ENCODE data around the gene PRIMPOL.
"Not testable (repeated sequence)": the region's sequence is repeated elsewhere in the genome, so short reads cannot be mapped to it uniquely, and the experiment has no call there.

PRIMPOL gene

DNA sequence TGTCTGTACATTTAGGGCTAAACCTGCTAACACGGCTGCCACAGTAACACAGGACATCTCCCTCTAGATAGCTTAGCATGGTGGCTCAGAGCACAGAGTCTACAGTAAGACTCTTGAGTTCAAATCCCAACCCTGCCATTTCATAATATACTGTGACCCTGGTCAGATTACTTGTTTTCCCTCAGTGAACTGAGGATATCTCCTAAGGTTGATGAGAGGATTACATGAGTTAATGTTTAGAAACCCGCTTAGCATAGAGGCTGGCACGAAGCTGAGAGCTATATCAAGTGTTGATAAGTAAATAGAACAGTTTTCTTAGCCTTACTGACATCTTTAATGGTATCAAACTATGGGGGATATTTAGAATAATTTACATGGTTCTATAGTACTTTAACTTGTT lies 37.5 kb upstream of the PRIMPOL start:
- H2BK120ac ChIP-seq (ENCODE audit: insufficient read depth, low read length, poor library complexity), result no peak overlapping the region
- no CpG with 5 or more reads among the region's 3 CpGs for WGBS (ENCODE audit: extremely low coverage, insufficient coverage, insufficient read length)
- H2BK5ac ChIP-seq (ENCODE audit: low read depth, low read length, poor library complexity), result no peak overlapping the region
- peaks cover 2% of the 10 kb centered on the region for H3K9me3 ChIP-seq (ENCODE audit: insufficient read depth, low read depth, low read length)
- no peak overlapping the region for H3K14ac ChIP-seq (ENCODE audit: low read length)
- no peak overlapping the region for H2AFZ ChIP-seq (ENCODE audit: insufficient read depth, low read length, poor library complexity)
- H3K79me1 ChIP-seq (ENCODE audit: low read length), result no peaks in the 10 kb centered on the region
- H3K36me3 ChIP-seq (ENCODE audit: control insufficient read depth in 1 of 2, insufficient read depth in 2 of 2, low read length in 2 of 2), result no peaks in the 10 kb centered on the region
- no peak overlapping the region for H3K27ac ChIP-seq (ENCODE audit: low read depth, low read length)
- H3K79me2 ChIP-seq (ENCODE audit: control insufficient read depth, insufficient read depth, low read length, poor library complexity), result no peaks in the 10 kb centered on the region
- H3K23ac ChIP-seq (ENCODE audit: low read length), result no peak overlapping the region
- H3K4me3 ChIP-seq (ENCODE audit: low read depth, low read length), result no peak overlapping the region
- H4K12ac ChIP-seq (ENCODE audit: low read depth, low read length), result no peak overlapping the region
- H3K4ac ChIP-seq (ENCODE audit: low read depth, low read length), result no peak overlapping the region
- H2BK12ac ChIP-seq (ENCODE audit: low read length), result no peak overlapping the region
- H2AK5ac ChIP-seq (ENCODE audit: low read length), result no peak overlapping the region
- DNase-seq, result no peak
- no peak overlapping the region for H3K18ac ChIP-seq (ENCODE audit: low read length)
- no peak overlapping the region for H4K91ac ChIP-seq (ENCODE audit: low read depth, low read length)
- no peak overlapping the region for H3K4me2 ChIP-seq (ENCODE audit: low read length)
- H4K8ac ChIP-seq (ENCODE audit: low read depth, low read length), result no peak overlapping the region
- H3K4me1 ChIP-seq (ENCODE audit: control insufficient read depth in 1 of 2, insufficient read depth in 2 of 2, low read length in 2 of 2), result no peaks in the 10 kb centered on the region
- H3K9ac ChIP-seq (ENCODE audit: low read length), result no peak overlapping the region
- H3K27me3 ChIP-seq (ENCODE audit: insufficient read depth, low read length), result no peaks in the 10 kb centered on the region

DNA sequence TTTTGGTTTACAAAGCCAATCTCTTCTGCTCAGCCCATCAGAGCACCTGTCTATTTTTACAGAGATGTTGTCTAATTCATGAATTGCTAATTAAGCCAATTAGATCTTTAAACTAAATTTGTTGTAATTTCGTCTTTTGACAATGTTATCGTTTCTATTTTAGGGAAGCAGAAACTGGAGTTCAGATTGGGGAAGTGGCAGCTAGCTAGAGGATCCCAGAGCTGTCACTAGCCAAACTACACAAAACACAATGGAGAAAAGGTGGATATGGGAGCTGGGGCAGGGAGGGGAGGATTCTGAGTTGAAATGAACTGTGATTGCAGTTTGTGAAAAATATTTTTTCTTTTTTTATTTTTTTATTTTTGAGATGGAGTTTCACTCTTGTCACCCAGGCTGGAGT lies 36.1 kb upstream of the PRIMPOL start:
- no peak overlapping the region for H2AFZ ChIP-seq (ENCODE audit: insufficient read depth, low read length, poor library complexity)
- H3K18ac ChIP-seq (ENCODE audit: low read length), result no peak overlapping the region
- H4K91ac ChIP-seq (ENCODE audit: low read depth, low read length), result no peak overlapping the region
- no peak overlapping the region for H3K14ac ChIP-seq (ENCODE audit: low read length)
- no peak overlapping the region for H2BK12ac ChIP-seq (ENCODE audit: low read length)
- WGBS (ENCODE audit: extremely low coverage, insufficient coverage, insufficient read length), result no CpG with 5 or more reads among the region's 2 CpGs
- H2AK5ac ChIP-seq (ENCODE audit: low read length), result no peak overlapping the region
- H3K4me3 ChIP-seq (ENCODE audit: low read depth, low read length), result no peak overlapping the region
- H3K27ac ChIP-seq (ENCODE audit: low read depth, low read length), result no peak overlapping the region
- no peak for DNase-seq
- H4K12ac ChIP-seq (ENCODE audit: low read depth, low read length), result no peak overlapping the region
- H4K8ac ChIP-seq (ENCODE audit: low read depth, low read length), result no peak overlapping the region
- H2BK120ac ChIP-seq (ENCODE audit: insufficient read depth, low read length, poor library complexity), result no peak overlapping the region
- H3K79me1 ChIP-seq (ENCODE audit: low read length), result no peaks in the 10 kb centered on the region
- no peaks in the 10 kb centered on the region for H3K36me3 ChIP-seq (ENCODE audit: control insufficient read depth in 1 of 2, insufficient read depth in 2 of 2, low read length in 2 of 2)
- H3K27me3 ChIP-seq (ENCODE audit: insufficient read depth, low read length), result no peaks in the 10 kb centered on the region
- H3K4ac ChIP-seq (ENCODE audit: low read depth, low read length), result no peak overlapping the region
- peaks cover 3% of the 10 kb centered on the region for H3K9me3 ChIP-seq (ENCODE audit: insufficient read depth, low read depth, low read length)
- no peak overlapping the region for H3K4me2 ChIP-seq (ENCODE audit: low read length)
- no peak overlapping the region for H2BK5ac ChIP-seq (ENCODE audit: low read depth, low read length, poor library complexity)
- H3K4me1 ChIP-seq (ENCODE audit: control insufficient read depth in 1 of 2, insufficient read depth in 2 of 2, low read length in 2 of 2), result no peaks in the 10 kb centered on the region
- H3K9ac ChIP-seq (ENCODE audit: low read length), result no peak overlapping the region
- H3K23ac ChIP-seq (ENCODE audit: low read length), result no peak overlapping the region
- no peaks in the 10 kb centered on the region for H3K79me2 ChIP-seq (ENCODE audit: control insufficient read depth, insufficient read depth, low read length, poor library complexity)

- Histone ChIP-seq H3K36me3 (ENCODE audit: control insufficient read depth in 1 of 2, insufficient read depth in 2 of 2, low read length in 2 of 2) (no peaks in the 10 kb centered on the region), H3K23ac (ENCODE audit: low read length) (no peak overlapping the region), H3K9me3 (ENCODE audit: insufficient read depth, low read depth, low read length) (peaks cover 3% of the 10 kb centered on the region), H4K12ac (ENCODE audit: low read depth, low read length) (no peak overlapping the region), H2BK12ac (ENCODE audit: low read length) (no peak overlapping the region), H3K4me2 (ENCODE audit: low read length) (no peak overlapping the region), H3K4ac (ENCODE audit: low read depth, low read length) (no peak overlapping the region), H2BK5ac (ENCODE audit: low read depth, low read length, poor library complexity) (no peak overlapping the region), H3K18ac (ENCODE audit: low read length) (no peak overlapping the region), H2AFZ (ENCODE audit: insufficient read depth, low read length, poor library complexity) (no peak overlapping the region), H3K14ac (ENCODE audit: low read length) (no peak overlapping the region), H3K9ac (ENCODE audit: low read length) (no peak overlapping the region), H2AK5ac (ENCODE audit: low read length) (no peak overlapping the region), H3K79me2 (ENCODE audit: control insufficient read depth, insufficient read depth, low read length, poor library complexity) (no peaks in the 10 kb centered on the region), H3K4me1 (ENCODE audit: control insufficient read depth in 1 of 2, insufficient read depth in 2 of 2, low read length in 2 of 2) (no peaks in the 10 kb centered on the region), H3K27me3 (ENCODE audit: insufficient read depth, low read length) (no peaks in the 10 kb centered on the region), H4K8ac (ENCODE audit: low read depth, low read length) (no peak overlapping the region), H3K27ac (ENCODE audit: low read depth, low read length) (no peak overlapping the region), H3K4me3 (ENCODE audit: low read depth, low read length) (no peak overlapping the region), H2BK120ac (ENCODE audit: insufficient read depth, low read length, poor library complexity) (no peak overlapping the region), H3K79me1 (ENCODE audit: low read length) (no peaks in the 10 kb centered on the region), H4K91ac (ENCODE audit: low read depth, low read length) (no peak overlapping the region)
- WGBS (ENCODE audit: extremely low coverage, insufficient coverage, insufficient read length), result no CpG with 5 or more reads among the region's 3 CpGs
- no peak for DNase-seq
Observed at GRCh38 chr4:184614509-184614908, 35.0 kb upstream of the PRIMPOL start.

DNA sequence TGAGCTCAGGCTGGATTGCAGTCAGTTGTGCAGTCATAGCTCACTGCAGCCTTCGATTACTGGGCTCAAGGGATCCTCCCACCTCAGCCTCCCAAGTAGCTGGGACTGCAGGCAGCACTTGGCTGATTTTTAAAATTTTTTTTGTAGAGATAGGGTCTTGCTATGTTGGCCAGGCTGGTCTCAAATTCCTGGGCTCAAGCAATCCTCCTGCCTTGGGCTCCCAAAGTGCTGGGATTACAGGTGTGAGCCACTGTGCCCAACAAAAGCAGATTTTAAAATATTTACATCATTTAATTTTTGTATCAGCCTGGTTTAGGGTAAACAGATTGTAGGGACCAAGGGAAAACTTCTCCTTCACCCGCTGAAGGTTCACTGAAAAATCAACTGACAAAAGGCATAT lies 33.4 kb upstream of the PRIMPOL start:
- H3K4me2 ChIP-seq (ENCODE audit: low read length); H3K36me3 ChIP-seq (ENCODE audit: control insufficient read depth in 1 of 2, insufficient read depth in 2 of 2, low read length in 2 of 2); H3K4ac ChIP-seq (ENCODE audit: low read depth, low read length); H3K79me1 ChIP-seq (ENCODE audit: low read length); H4K91ac ChIP-seq (ENCODE audit: low read depth, low read length); H3K14ac ChIP-seq (ENCODE audit: low read length); H4K12ac ChIP-seq (ENCODE audit: low read depth, low read length); H3K79me2 ChIP-seq (ENCODE audit: control insufficient read depth, insufficient read depth, low read length, poor library complexity); H3K23ac ChIP-seq (ENCODE audit: low read length); H3K4me1 ChIP-seq (ENCODE audit: control insufficient read depth in 1 of 2, insufficient read depth in 2 of 2, low read length in 2 of 2); H2BK5ac ChIP-seq (ENCODE audit: low read depth, low read length, poor library complexity); H3K9me3 ChIP-seq (ENCODE audit: insufficient read depth, low read depth, low read length); DNase-seq; H2AFZ ChIP-seq (ENCODE audit: insufficient read depth, low read length, poor library complexity); H2AK5ac ChIP-seq (ENCODE audit: low read length); H2BK12ac ChIP-seq (ENCODE audit: low read length); H3K4me3 ChIP-seq (ENCODE audit: low read depth, low read length); H2BK120ac ChIP-seq (ENCODE audit: insufficient read depth, low read length, poor library complexity); H3K9ac ChIP-seq (ENCODE audit: low read length); H3K18ac ChIP-seq (ENCODE audit: low read length); H3K27me3 ChIP-seq (ENCODE audit: insufficient read depth, low read length); H3K27ac ChIP-seq (ENCODE audit: low read depth, low read length); H4K8ac ChIP-seq (ENCODE audit: low read depth, low read length): not testable (repeated sequence)
- no CpG with 5 or more reads among the region's 2 CpGs for WGBS (ENCODE audit: extremely low coverage, insufficient coverage, insufficient read length)
